Suprapubic skin (tissue), 4 donors: ENCODE results near the gene THAP11.

Experiments used
- CTCF ChIP-seq, 2 donors: fragments of 200-600 bp in 1 of 2; fragments of 450-650 bp in 1 of 2; sonication (generic) in 1 of 2; IDR thresholded peaks; one replicate each; pipeline ENCODE4 v1.5.1; 2016 to 2019; ENCODE audit warnings: antibody characterized with exemption in 2 of 2, mild to moderate bottlenecking in 1 of 2, moderate library complexity in 1 of 2
- EP300 ChIP-seq: sonication (generic); formaldehyde crosslinking; IDR thresholded peaks from one replicate; pipeline ENCODE4 v1.6.1; 2017; ENCODE audit warnings: antibody characterized with exemption
- POLR2AphosphoS5 ChIP-seq, 3 donors: sonication (generic); formaldehyde crosslinking; IDR thresholded peaks; one replicate each; pipeline ENCODE4 v1.6.1; 2017; ENCODE audit warnings: antibody characterized with exemption in 3 of 3

- no peak for TF ChIP-seq CTCF (IDR thresholded peaks at IDR 0.05)
- TF ChIP-seq EP300: no peak
- TF ChIP-seq POLR2AphosphoS5 (IDR thresholded peaks at IDR 0.05): no peak
Observed at GRCh38 chr16:67834242-67834614, 7.9 kb upstream of the THAP11 start.
